ENCODE measurements around the gene ARHGAP42. TPM values are rescaled to one million over a fixed set of nuclear protein-coding genes. Genes with fewer than 3 reads are reported as not detected.

ARHGAP42 gene
- total and polyA plus RNA-seq, 8 donors = 0.76 to 4.9 (median 1.8) TPM

DNA sequence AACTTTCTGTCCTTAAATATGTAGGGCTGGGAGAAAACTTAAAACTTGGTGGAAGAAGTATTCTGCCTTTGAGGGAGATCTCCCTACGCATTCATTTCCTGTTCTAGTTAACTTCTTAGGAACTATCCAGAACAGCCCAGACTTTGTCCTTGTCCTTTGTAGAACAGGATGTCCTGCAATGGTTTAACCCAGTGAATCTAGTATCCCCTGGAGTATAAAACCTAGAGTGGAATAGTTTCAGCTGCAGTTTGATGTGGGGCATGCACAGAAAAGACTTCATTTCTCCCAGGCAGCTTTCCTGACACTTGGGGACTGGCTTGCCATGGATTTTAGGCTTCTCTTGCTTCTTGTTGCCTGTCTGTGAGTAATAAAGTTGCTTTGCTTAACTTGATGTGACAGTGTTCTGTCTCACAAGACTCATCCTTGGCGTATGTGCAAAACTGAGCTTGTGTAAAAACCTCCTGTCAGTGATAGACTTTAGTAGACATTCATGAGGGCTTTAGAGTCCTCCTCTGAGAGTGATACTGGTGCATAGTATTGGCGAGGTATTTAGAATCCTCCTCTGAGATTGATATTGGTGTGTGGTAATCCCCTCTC lies 28.2 kb downstream of the ARHGAP42 start:
- ATAC-seq (no peak), FAIRE-seq (no peak), DNase-seq (no peak)
- H3K27me3 ChIP-seq = no peaks in the 10 kb centered on the region
- no peaks in the 10 kb centered on the region for H3K9me3 ChIP-seq
- TF ChIP-seq, protein P1, sequence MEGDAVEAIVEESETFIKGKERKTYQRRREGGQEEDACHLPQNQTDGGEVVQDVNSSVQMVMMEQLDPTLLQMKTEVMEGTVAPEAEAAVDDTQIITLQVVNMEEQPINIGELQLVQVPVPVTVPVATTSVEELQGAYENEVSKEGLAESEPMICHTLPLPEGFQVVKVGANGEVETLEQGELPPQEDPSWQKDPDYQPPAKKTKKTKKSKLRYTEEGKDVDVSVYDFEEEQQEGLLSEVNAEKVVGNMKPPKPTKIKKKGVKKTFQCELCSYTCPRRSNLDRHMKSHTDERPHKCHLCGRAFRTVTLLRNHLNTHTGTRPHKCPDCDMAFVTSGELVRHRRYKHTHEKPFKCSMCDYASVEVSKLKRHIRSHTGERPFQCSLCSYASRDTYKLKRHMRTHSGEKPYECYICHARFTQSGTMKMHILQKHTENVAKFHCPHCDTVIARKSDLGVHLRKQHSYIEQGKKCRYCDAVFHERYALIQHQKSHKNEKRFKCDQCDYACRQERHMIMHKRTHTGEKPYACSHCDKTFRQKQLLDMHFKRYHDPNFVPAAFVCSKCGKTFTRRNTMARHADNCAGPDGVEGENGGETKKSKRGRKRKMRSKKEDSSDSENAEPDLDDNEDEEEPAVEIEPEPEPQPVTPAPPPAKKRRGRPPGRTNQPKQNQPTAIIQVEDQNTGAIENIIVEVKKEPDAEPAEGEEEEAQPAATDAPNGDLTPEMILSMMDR (IDR thresholded peaks at IDR 0.05) = no peak
- peaks cover 0 to 7% (median 5%) of the 10 kb centered on the region in 3 donors for H3K4me1 ChIP-seq
- no peaks in the 10 kb centered on the region for H3K36me3 ChIP-seq
- intact Hi-C loops (cut with DNase I) = no loop called here
- H3K27ac ChIP-seq = no peak overlapping the region
- no peak overlapping the region for H3K4me3 ChIP-seq
- 79 to 90% methylated on average over 3 of the region's 3 CpGs for WGBS, 2 donors

DNA sequence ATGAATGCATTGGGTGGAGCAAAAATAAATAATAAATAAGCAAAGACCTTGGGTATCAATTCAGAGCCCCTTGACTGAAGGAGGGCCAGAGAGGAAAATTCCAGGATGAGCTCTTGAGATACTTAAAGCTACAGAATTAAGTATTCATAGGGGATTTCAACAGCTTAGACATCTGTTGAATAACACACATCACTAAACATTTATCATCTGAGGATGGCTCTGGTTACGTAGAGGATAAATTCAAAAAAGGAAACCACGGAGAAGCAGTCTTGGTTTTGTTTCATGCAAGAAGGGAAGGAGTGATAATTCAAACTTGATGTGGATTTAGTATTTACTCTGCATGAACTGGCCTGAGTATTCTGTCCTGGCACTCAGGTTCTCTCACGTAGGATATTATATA lies 29.8 kb downstream of the ARHGAP42 start:
- no peak overlapping the region for H3K4me3 ChIP-seq
- H3K4me1 ChIP-seq = peaks cover 0 to 7% (median 5%) of the 10 kb centered on the region in 3 donors
- no peaks in the 10 kb centered on the region for H3K27me3 ChIP-seq
- intact Hi-C loops (cut with DNase I) = no loop called here
- no peaks in the 10 kb centered on the region for H3K9me3 ChIP-seq
- TF ChIP-seq, protein P1 (IDR thresholded peaks at IDR 0.05) = no peak
- H3K27ac ChIP-seq = no peak overlapping the region
- FAIRE-seq = no peak
- H3K36me3 ChIP-seq = no peaks in the 10 kb centered on the region
- ATAC-seq = no peak
- WGBS, 2 donors = 82 to 91% methylated on average over 3 of the region's 3 CpGs
- no peak for DNase-seq

DNA sequence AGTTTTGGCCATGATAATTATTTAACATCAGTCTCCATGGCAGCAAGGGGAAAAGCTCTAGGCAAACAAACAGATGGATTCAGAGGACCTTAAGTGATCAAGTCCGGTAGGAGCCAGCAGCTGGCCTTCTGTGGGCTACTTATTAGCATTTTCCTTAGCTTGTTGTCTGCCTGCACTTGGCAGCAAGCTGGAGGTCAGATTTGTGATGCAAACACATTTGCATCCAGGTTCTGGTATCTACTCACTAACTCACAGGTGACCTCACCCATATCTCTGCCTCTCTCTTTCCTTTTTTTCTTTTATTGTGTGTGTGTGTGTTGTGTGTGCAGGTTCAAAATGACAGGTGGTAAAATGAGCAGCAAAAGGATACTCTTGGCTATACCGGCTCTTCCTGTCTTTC lies 32.3 kb downstream of the ARHGAP42 start:
- Histone ChIP-seq H3K4me1 (peaks cover 0 to 7% (median 5%) of the 10 kb centered on the region in 3 donors), H3K9me3 (no peaks in the 10 kb centered on the region), H3K27ac (peak overlapping the region in 3 of 4 donors; percentile 16 to 62 (median 55)), H3K4me3 (no peak overlapping the region), H3K36me3 (no peaks in the 10 kb centered on the region), H3K27me3 (no peaks in the 10 kb centered on the region)
- intact Hi-C loops (cut with DNase I) = no loop called here
- peak; percentile 41 to 74 (median 64) for ATAC-seq
- 21 to 27% methylated on average over 2 of the region's 2 CpGs for WGBS, 2 donors
- TF ChIP-seq, protein P1 (IDR thresholded peaks at IDR 0.05) = no peak
- no peak for FAIRE-seq
- DNase-seq = no peak

DNA sequence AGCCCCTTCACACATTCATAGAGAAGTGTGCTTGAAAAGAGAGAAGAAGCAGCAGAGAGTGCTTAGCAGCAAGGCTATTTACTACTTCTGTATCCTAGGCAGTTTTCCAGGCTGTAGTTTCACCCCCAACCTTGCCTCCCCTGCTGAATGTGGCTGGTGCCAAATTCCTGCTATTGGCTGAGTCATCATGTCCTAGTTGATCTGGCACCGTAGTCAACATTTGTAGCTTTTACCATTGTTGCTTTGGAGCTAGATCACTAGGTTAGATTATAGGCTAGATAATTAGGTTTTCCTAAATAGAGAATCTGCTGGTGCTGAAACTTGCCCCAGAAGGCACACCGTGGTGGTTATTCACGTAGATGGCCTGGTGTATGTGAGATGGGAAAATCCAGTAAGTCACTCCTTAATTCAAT lies 32.7 kb downstream of the ARHGAP42 start:
- H3K36me3 ChIP-seq = no peaks in the 10 kb centered on the region
- DNase-seq (peak in 4 of 6 donors; percentile 29 to 69 (median 54)), FAIRE-seq (no peak), ATAC-seq (peak; percentile 92 to 97 (median 94))
- intact Hi-C loops (cut with DNase I) = no loop called here
- no peaks in the 10 kb centered on the region for H3K9me3 ChIP-seq
- 31 to 40% methylated on average over 3 of the region's 3 CpGs for WGBS, 2 donors
- H3K4me3 ChIP-seq = no peak overlapping the region
- peaks cover 0 to 7% (median 5%) of the 10 kb centered on the region in 3 donors for H3K4me1 ChIP-seq
- H3K27ac ChIP-seq = peak overlapping the region in 3 of 4 donors; percentile 16 to 62 (median 55)
- H3K27me3 ChIP-seq = no peaks in the 10 kb centered on the region
- TF ChIP-seq, protein P1 (IDR thresholded peaks at IDR 0.05) = no peak

DNA sequence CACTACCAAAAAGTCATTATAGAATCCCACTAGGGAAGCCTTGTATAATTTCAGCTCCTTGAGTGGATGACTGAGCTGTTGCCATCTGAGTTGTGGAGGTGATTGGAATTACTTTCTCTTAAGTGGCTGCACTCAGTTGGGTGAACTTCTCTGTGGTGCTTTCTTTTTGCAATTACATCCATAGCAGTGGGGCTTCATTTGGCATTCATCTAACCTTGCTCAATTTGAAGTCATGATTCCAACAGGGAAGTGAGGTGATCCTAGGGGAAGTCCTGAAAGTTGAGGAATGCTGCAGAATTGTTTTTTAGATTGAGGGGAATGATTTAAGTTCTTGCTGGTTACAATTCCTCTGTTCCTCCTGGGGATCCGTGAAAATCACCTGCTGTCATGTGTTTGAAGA lies 39.6 kb downstream of the ARHGAP42 start:
- no peaks in the 10 kb centered on the region for H3K36me3 ChIP-seq
- no peaks in the 10 kb centered on the region for H3K9me3 ChIP-seq
- intact Hi-C loops (cut with DNase I) = no loop called here
- ATAC-seq (no peak), DNase-seq (no peak), FAIRE-seq (no peak)
- no peaks in the 10 kb centered on the region for H3K4me1 ChIP-seq
- H3K27me3 ChIP-seq = no peaks in the 10 kb centered on the region
- WGBS, 2 donors = 24 to 33% methylated on average over 1 of the region's 1 CpG
- no peak overlapping the region for H3K4me3 ChIP-seq
- TF ChIP-seq, protein P1 (IDR thresholded peaks at IDR 0.05) = no peak
- no peak overlapping the region for H3K27ac ChIP-seq
